Inflammatory macrophage treated with lipopolysaccharide for 1 hour (primary cell): ENCODE data around the gene MAFF.
"Not testable (repeated sequence)": the region's sequence is repeated elsewhere in the genome, so short reads cannot be mapped to it uniquely, and the experiment has no call there.

ENCODE experiments used
- DNase-seq, 2 donors: peaks; one replicate each; pipeline ENCODE4 v3.0.0-alpha.2; 2020 to 2022

MAFF gene

GRCh38 chr22:38201711-38202436, at the start of gene MAFF:
TSS of gene MAFF (plus strand) at chr22:38201994. CDS start at chr22:38213854, 11,860 bp downstream.
- DNase-seq, result peak; percentile 95 to 98

- no peak for DNase-seq
These were observed 47.8 kb upstream of the MAFF start for GRCh38 chr22:38153821-38154562.

- not testable (repeated sequence) for DNase-seq
These were observed 47.3 kb upstream of the MAFF start for GRCh38 chr22:38154563-38154915.

- DNase-seq, result no peak
These were observed 46.1 kb upstream of the MAFF start for GRCh38 chr22:38155703-38156102.

GRCh38 chr22:38162881-38163843, 38.6 kb upstream of the MAFF start:
- DNase-seq, result no peak

GRCh38 chr22:38163844-38164550, 37.8 kb upstream of the MAFF start:
- no peak for DNase-seq

- DNase-seq, result no peak
These were observed 37.3 kb upstream of the MAFF start for GRCh38 chr22:38164551-38164918.

- no peak for DNase-seq
These were observed 35.7 kb upstream of the MAFF start for GRCh38 chr22:38165922-38166593.

- no peak for DNase-seq
These were observed 33.8 kb upstream of the MAFF start for GRCh38 chr22:38167988-38168407.

- no peak for DNase-seq
These were observed 32.7 kb upstream of the MAFF start for GRCh38 chr22:38169116-38169515.

GRCh38 chr22:38170469-38170868, 31.3 kb upstream of the MAFF start:
- DNase-seq, result no peak

- no peak for DNase-seq
These were observed 29.6 kb upstream of the MAFF start for GRCh38 chr22:38171927-38172831.

- DNase-seq, result no peak
These were observed 28.8 kb upstream of the MAFF start for GRCh38 chr22:38172832-38173640.

- DNase-seq, result no peak
These were observed 28.2 kb upstream of the MAFF start for GRCh38 chr22:38173641-38173906.

GRCh38 chr22:38174626-38175025, 27.2 kb upstream of the MAFF start:
- no peak for DNase-seq

GRCh38 chr22:38175206-38176118, 26.3 kb upstream of the MAFF start:
- no peak for DNase-seq

- DNase-seq, result peak; percentile 55 to 80
These were observed 25.5 kb upstream of the MAFF start for GRCh38 chr22:38176170-38176741.

GRCh38 chr22:38177044-38177443, 24.8 kb upstream of the MAFF start:
- peak in 1 of 2 donors; percentile 20 for DNase-seq

- not testable (repeated sequence) for DNase-seq
These were observed 24.2 kb upstream of the MAFF start for GRCh38 chr22:38177571-38177925.
